HG03575 (cell line): ENCODE results near the gene RETREG2.

Experiments
- ATAC-seq: cut with Tn5 transposase; IDR thresholded peaks from one replicate; pipeline ENCODE4 v1.9.1; 2021; ENCODE audit not compliant: unreplicated experiment, insufficient number of reproducible peaks, low FRiP score; ENCODE audit errors: extremely low read depth

RETREG2 gene

GRCh38 chr2:219168526-219168925 is 9.5 kb upstream of the RETREG2 start:
- no peak for ATAC-seq

GRCh38 chr2:219168932-219169331 is 9.1 kb upstream of the RETREG2 start:
- ATAC-seq = no peak

DNA sequence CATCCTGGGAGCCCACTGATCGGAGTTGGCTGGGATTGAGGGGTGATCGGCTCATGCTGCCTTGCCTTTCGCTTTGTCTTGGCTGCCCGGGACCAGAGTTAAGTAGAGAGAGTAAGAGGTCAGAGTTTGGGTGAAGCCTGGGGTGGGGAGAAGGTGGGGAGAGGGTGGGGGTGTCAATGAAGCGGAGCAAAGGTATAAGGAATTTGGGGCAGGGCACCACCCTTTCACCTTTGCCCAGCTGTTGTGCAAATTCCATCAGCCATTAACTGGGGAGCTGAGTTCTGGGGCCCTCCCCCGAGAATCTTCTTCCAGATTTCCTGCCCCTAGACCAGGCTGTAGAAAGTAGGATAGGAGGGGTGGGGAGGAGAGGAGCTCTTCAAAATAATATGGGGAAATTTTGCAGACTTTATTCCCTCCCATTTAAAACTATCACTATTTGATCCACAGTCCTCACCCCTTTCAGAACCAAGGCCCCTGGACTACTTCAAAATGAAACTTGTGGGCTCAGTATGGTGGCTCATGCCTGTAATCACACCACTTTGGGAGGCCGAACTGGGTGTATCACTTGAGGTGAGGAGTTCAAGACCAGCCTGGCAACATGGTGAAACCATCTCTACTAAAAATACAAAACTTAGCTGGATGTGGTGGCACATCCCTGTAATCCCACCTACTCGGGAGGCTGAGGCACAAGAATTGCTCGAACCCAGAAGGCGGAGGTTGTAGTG is 8.0 kb upstream of the RETREG2 start, which contains the start of gene SLC23A3:
Gene SLC23A3 (minus strand): TSS at position 100 of the 725 bp plus-strand sequence. CDS start 45 bp downstream, at position 55.
- ATAC-seq = no peak

DNA sequence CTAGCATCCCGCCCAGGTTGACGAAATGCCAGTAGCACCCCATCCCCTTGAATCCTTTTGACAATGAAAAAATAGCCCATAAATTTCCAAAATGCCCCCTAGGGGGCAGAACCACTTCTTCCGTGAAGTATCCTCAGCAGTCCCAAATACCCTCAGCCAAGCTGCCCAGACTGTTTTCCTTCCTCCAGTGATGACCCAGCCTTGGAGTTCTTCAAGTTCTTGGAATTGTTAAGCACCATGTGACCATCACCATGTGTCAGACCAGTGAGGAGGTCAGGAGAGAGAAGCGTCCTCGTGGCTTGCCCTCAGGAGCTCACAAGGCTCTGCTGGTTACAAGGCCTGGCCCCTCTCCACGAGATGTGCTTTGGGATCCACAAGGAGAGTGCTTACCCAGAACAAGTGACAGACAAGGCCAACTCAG is 6.8 kb upstream of the RETREG2 start:
- no peak for ATAC-seq

- ATAC-seq = no peak
Observed at GRCh38 chr2:219172231-219173154, 5.6 kb upstream of the RETREG2 start.

DNA sequence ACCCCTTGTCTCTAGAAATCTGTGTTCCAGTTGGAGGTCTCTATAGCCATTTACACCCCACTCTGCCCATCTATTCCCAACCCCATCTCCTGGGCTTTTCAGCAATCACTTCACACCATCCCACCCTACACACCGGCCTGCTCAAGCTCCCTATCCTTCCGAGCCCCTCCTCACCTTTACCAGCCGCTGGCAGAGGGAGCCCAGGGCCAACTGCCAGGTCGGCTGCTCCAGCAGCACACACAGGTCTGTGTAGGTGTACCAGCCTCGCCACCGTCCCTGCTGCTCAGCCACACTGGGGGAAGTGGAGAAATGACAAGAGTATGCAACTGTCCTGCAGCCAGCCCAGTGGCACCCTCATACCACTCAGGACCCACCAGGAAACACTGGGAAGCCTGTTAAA is 4.9 kb upstream of the RETREG2 start:
- ATAC-seq = no peak

GRCh38 chr2:219174146-219174545 is 3.9 kb upstream of the RETREG2 start:
- no peak for ATAC-seq

DNA sequence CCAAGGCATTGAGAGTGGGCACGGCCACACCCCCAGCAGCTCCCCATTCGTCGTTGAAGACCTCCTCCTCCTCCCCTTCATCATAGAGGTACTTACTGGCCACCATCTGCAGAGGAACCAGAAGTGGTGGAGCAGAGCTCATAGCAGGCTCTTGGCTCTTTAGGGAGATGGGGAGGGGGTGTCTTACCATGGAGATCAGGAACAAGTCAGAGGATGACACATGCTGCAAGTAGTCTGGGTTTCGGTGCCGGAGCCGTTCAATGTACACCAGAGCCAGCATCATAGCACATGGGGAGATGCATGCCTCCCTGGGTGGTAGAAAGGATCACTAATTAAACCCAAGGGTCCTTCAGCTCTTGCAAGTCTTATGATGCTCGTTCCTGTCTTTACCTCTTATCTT is 3.3 kb upstream of the RETREG2 start:
- ATAC-seq = no peak

DNA sequence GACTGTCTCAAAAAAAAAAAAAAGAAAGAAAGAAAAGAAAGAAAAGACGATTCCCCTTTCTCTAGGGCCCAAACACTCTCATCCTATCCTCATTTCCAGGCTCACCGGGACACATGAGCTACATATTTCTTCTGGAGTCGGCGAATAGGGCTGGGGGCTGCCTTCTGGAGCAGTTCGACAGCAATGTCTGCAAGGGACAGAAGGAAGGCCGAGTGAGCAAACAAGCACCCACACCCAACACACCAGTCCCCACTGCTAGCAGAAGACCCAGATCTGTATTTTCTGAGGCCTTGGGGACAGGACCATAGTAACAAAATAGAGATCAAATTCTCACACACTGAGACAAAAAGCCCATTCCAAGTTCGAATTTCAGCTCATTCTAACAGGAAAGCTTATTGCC is 2.6 kb upstream of the RETREG2 start:
- no peak for ATAC-seq

- ATAC-seq = no peak
Observed at GRCh38 chr2:219175928-219176817, 1.9 kb upstream of the RETREG2 start.

DNA sequence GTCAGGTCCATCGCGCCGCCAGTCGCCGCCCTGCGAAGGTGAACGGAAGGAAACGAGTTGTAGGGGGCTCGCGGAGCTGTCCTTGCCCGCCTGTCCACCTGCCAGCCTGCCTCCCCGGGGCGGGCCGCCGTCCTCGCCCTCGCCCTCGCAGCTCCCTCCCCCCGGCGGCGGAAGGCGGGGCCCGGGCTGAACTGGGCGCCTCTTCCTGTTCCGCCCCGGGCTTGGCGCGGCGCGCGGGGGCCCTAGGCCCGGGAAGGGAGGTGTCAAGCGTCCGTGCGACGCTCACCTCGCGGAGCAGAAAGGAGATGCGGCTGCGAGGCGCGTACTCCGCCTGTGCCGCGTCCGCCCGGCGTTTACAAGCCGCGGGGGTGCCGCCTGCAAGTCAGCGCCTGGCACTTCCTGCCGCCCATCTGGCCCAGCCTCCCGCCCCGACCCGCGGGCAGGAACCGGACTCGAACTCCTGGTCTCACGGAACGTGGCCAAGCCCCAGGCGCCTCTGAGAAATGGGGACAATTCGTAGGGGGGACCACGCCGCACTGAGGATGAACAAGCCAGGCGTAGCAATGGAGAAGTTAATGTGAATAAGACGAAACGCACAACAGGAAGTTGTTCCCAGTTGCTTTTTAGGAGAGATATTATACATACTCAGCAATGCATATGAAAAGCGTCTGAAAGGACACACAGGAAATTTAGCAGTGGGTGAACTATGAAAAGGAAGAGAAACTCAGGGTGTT is 1.1 kb upstream of the RETREG2 start, which contains the start of gene CNPPD1:
Gene CNPPD1 (minus strand): TSS at position 108 of the 734 bp plus-strand sequence. CDS start 97 bp downstream, at position 11.
- ATAC-seq = no peak

- ATAC-seq = no peak
Observed at GRCh38 chr2:219178377-219179175, 501 bp downstream of the RETREG2 start.

DNA sequence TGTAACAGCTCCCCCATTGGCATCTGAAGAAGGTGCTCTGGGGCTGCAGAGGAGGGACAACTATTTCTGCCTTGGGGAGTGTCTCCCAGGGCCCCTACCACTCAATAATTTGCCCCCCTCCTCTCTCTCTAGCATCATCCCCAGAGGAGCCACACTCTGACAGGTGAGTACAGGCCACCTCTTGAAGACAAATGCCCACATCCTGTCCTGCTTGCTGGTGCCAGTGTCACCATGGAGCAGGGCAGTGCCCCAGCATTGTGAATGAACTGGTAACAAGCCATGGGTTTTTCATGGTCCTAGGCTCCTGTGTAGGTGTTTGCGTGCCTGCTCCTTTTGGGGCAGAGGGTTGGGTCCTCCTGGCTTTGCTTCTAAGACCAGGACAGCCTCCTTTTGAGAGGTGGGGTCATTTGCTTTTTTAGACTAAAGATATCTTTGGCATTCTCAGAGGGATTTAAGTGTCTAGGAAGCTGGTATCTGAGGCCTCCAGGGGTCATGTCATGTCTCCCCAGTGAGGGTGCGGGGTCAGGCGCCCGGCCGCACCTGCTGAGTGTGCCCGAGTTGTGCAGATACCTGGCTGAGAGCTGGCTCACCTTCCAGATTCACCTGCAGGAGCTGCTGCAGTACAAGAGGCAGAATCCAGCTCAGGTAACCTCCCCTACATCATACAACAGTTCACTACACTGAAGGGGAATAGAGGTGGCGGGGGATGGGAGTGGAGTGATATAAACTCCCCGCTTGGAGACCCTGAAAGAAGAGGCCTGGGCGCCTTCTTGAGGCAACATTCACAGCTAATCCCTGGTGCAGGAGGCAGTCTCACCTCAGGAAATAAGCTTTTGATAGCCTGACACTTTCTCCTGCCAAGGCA is 1.8 kb downstream of the RETREG2 start:
- ATAC-seq = no peak

GRCh38 chr2:219180961-219181360 is 2.9 kb downstream of the RETREG2 start:
- ATAC-seq = no peak

DNA sequence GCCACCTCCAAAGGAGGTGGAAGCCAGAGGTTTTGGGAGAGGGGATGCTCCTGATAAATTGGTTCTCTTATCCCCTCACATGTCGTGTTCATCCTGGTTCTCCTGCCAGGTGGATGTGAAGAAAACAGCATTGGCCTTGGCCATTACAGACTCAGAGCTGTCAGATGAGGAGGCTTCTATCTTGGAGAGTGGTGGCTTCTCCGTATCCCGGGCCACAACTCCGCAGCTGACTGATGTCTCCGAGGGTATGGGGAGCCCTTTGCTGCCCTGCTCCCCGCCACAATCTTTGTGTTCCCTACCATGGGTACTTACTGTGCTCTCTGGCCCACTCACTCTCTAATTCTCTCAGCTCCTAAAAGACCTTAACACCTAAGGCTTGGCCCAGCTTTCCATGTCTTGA is 3.5 kb downstream of the RETREG2 start:
- no peak for ATAC-seq

DNA sequence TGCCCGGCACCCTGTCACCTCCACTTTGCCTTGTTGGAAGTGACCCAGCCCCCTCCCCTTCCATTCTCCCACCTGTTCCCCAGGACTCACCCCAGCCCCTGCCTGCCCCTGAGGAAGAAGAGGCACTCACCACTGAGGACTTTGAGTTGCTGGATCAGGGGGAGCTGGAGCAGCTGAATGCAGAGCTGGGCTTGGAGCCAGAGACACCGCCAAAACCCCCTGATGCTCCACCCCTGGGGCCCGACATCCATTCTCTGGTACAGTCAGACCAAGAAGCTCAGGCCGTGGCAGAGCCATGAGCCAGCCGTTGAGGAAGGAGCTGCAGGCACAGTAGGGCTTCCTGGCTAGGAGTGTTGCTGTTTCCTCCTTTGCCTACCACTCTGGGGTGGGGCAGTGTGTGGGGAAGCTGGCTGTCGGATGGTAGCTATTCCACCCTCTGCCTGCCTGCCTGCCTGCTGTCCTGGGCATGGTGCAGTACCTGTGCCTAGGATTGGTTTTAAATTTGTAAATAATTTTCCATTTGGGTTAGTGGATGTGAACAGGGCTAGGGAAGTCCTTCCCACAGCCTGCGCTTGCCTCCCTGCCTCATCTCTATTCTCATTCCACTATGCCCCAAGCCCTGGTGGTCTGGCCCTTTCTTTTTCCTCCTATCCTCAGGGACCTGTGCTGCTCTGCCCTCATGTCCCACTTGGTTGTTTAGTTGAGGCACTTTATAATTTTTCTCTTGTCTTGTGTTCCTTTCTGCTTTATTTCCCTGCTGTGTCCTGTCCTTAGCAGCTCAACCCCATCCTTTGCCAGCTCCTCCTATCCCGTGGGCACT is 4.5 kb downstream of the RETREG2 start:
- ATAC-seq = no peak
